Tibial artery (tissue), 4 donors: ENCODE data around the gene ATP13A4.

Experiments used
- DNase-seq, 2 donors: peaks; one replicate each; pipeline ENCODE4 v3.0.0-alpha.2; 2019
- H3K27ac ChIP-seq, 2 donors: fragments of 200-600 bp; sonication (generic) in 1 of 2; 1 replicate in 1 of 2; 2 replicates in 1 of 2; pipeline ENCODE4 v1.5.1; 2018 to 2019; ENCODE audit warnings: mild to moderate bottlenecking in 1 of 2
- H3K27me3 ChIP-seq, 2 donors: fragments of 200-600 bp; sonication (generic) in 1 of 2; one replicate each; pipeline versions ENCODE4 v1.5.1 to v1.6.0; 2016 to 2019
- H3K36me3 ChIP-seq, 3 donors: fragments of 200-600 bp; sonication (generic) in 2 of 3; one replicate each; pipeline ENCODE4 v1.5.1; 2016 to 2019; ENCODE audit warnings: mild to moderate bottlenecking in 2 of 3
- H3K4me1 ChIP-seq, 4 donors: fragments of 200-600 bp; sonication (generic) in 2 of 4; 1 replicate in 3 of 4; 2 replicates in 1 of 4; pipeline ENCODE4 v1.5.1; 2016 to 2019
- H3K4me3 ChIP-seq, 2 donors: fragments of 200-600 bp; sonication (generic) in 1 of 2; 1 replicate in 1 of 2; 2 replicates in 1 of 2; pipeline ENCODE4 v1.5.1; 2018 to 2019; ENCODE audit warnings: mild to moderate bottlenecking in 2 of 2
- H3K9me3 ChIP-seq, 3 donors: fragments of 200-600 bp; sonication (generic) in 1 of 3; one replicate each; pipeline ENCODE4 v1.5.1; 2016 to 2019
- intact Hi-C: fragments of 100-400 bp; cut with DNase I; formaldehyde crosslinking; loops from one replicate; pipeline ENCODE4 v1.15.0; 2023; ENCODE audit warnings: low total_unique reads
- TF ChIP-seq, protein P1 (sequence below), 2 experiments: fragments of 200-600 bp in 1 of 2; fragments of 450-650 bp in 1 of 2; IDR thresholded peaks; one replicate each; pipeline ENCODE4 v1.5.1; 2017 to 2019; ENCODE audit warnings: antibody characterized with exemption in 2 of 2, mild to moderate bottlenecking in 1 of 2, moderate library complexity in 1 of 2

ATP13A4 gene

DNA sequence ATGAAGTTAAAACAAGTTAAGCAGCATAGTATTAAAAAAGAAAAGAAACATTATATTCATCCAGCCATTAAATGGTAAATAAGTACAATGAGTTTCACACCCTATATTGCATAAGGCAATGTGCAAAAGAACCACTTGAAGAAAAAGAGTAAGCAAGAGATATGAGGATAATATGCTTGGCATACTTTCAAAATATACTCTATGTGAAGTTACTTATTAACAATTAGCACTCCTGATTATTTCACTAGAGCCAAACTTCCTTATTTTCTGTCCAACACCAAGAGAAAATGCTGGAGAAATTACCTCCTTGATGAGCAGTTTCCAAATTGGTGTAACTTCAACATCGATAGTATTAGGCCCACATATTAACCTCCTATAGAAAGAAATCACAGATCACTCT lies 63.7 kb downstream of the ATP13A4 start:
- Histone ChIP-seq H3K9me3 (no peaks in the 10 kb centered on the region), H3K36me3 (no peaks in the 10 kb centered on the region), H3K27ac (no peak overlapping the region), H3K4me3 (no peak overlapping the region), H3K4me1 (no peaks in the 10 kb centered on the region), H3K27me3 (no peaks in the 10 kb centered on the region)
- DNase-seq = no peak
- TF ChIP-seq, protein P1, sequence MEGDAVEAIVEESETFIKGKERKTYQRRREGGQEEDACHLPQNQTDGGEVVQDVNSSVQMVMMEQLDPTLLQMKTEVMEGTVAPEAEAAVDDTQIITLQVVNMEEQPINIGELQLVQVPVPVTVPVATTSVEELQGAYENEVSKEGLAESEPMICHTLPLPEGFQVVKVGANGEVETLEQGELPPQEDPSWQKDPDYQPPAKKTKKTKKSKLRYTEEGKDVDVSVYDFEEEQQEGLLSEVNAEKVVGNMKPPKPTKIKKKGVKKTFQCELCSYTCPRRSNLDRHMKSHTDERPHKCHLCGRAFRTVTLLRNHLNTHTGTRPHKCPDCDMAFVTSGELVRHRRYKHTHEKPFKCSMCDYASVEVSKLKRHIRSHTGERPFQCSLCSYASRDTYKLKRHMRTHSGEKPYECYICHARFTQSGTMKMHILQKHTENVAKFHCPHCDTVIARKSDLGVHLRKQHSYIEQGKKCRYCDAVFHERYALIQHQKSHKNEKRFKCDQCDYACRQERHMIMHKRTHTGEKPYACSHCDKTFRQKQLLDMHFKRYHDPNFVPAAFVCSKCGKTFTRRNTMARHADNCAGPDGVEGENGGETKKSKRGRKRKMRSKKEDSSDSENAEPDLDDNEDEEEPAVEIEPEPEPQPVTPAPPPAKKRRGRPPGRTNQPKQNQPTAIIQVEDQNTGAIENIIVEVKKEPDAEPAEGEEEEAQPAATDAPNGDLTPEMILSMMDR (IDR thresholded peaks at IDR 0.05) = no peak
- intact Hi-C loops = no loop called here

DNA sequence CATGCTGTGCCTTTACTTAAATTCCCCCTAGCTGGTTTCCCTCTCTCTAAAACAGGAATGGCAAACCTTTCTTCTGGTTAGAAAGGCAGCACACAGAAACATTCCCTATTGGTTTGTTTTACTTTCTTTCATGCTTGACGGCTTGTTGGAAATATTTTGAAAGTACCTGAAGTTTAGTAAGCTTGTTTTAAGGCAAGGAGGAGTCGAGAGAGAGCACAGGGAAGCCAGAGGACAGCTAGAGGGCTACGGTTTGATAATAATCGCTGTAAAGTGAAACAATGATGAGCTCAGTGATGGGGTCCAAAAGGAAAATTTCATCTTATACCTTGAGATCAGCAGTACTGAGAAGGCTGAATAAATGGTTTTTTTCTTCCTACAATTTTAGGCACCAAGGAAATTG lies 64.1 kb downstream of the ATP13A4 start:
- Histone ChIP-seq H3K27me3 (no peaks in the 10 kb centered on the region), H3K4me3 (no peak overlapping the region), H3K9me3 (no peaks in the 10 kb centered on the region), H3K36me3 (no peaks in the 10 kb centered on the region), H3K4me1 (no peaks in the 10 kb centered on the region), H3K27ac (no peak overlapping the region)
- DNase-seq = no peak
- TF ChIP-seq, protein P1 (IDR thresholded peaks at IDR 0.05) = no peak
- intact Hi-C loops = no loop called here

DNA sequence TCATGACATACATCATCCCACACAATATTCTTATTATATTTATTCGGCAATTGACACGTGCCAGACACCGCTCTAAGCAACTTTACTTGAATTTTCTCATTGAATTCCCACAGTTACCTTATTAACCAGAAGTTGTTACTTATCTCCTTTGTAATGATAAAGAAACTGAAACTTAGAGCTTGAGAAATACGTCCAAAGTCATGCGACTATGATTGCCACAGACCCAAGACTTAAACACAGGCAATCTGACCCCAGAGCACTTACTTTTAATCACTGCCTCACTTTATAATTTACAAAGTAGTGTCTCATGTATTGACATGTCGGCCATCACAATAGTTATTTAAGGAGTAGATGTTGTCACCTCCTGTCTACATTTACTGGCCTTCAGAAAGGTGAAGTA lies 64.7 kb downstream of the ATP13A4 start:
- no peaks in the 10 kb centered on the region for H3K36me3 ChIP-seq
- intact Hi-C loops = no loop called here
- no peaks in the 10 kb centered on the region for H3K9me3 ChIP-seq
- H3K4me3 ChIP-seq = no peak overlapping the region
- TF ChIP-seq, protein P1 (IDR thresholded peaks at IDR 0.05) = no peak
- DNase-seq = no peak
- no peaks in the 10 kb centered on the region for H3K4me1 ChIP-seq
- H3K27me3 ChIP-seq = no peaks in the 10 kb centered on the region
- no peak overlapping the region for H3K27ac ChIP-seq

DNA sequence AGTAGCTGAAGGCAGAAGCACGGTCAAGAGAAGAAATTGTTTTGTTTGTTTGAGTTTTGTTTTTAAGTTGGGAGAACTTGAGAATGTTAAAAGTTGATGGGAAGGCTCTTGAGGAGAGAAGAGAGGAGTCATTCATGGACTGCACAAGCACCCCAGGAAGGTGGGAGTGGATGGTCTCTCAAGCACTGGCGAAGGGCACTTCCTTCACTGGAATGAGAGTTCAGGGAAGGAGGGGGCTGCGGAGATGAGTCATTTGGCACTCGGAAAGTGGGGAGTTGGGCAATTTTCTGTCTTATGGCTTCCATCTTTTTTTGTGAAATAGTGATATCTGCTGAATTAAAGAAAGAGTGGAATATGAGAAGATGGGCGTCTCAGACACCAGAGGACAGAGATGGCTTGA lies 66.0 kb downstream of the ATP13A4 start:
- no peak overlapping the region for H3K27ac ChIP-seq
- TF ChIP-seq, protein P1 (IDR thresholded peaks at IDR 0.05) = no peak
- H3K4me3 ChIP-seq = no peak overlapping the region
- no peak for DNase-seq
- no peaks in the 10 kb centered on the region for H3K27me3 ChIP-seq
- no peaks in the 10 kb centered on the region for H3K4me1 ChIP-seq
- H3K36me3 ChIP-seq = no peaks in the 10 kb centered on the region
- intact Hi-C loops = no loop called here
- no peaks in the 10 kb centered on the region for H3K9me3 ChIP-seq

DNA sequence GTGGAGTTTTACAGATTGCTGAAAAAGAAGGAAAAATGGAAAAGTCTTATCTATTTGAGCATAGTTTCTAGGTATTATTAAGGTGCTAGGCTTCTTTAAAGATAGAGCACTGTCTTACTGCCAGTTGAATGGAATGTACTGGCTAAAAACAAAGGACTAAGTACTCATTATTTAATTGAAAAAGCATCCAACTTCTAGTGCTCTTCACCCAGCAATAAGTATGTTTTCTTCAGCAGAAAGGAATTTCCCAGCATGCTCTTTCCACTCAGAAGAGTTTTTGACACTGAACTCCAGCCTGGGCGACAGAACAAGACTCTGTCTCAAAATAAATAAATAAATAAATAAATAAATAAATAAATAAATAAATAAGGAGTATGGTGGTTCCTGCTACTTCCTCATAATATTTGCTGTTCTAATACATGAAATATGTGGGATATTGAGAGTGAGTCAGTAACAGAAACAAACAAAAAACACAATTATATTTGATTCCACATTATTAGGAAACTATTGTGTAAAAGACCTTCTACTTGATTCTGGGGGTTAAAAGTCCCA lies 70.6 kb downstream of the ATP13A4 start:
- no peaks in the 10 kb centered on the region for H3K36me3 ChIP-seq
- no peak for DNase-seq
- H3K4me3 ChIP-seq = no peak overlapping the region
- TF ChIP-seq, protein P1 (IDR thresholded peaks at IDR 0.05) = no peak
- H3K27ac ChIP-seq = no peak overlapping the region
- no peaks in the 10 kb centered on the region for H3K9me3 ChIP-seq
- H3K4me1 ChIP-seq = no peaks in the 10 kb centered on the region
- intact Hi-C loops = no loop called here
- H3K27me3 ChIP-seq = no peaks in the 10 kb centered on the region

DNA sequence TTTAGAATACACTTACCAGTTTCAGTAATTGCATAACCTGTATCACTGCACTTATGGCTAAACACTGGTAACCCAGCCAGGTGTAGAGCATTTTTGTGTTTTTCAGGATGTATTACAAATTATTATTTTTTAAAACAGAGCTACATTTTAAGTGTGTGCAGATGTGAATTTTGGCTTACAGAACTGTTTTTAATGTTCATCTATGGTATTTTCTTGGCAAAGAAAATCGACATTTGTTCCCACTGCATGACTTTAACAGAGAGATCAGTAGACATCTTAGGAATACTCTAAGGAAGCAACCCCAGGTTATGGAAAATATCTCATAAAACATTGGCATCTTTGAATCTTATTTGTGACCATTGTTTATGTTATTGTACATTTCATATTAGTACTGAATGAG lies 73.3 kb downstream of the ATP13A4 start:
- Histone ChIP-seq H3K9me3 (no peaks in the 10 kb centered on the region), H3K4me1 (no peaks in the 10 kb centered on the region), H3K36me3 (no peaks in the 10 kb centered on the region), H3K27me3 (no peaks in the 10 kb centered on the region), H3K4me3 (no peak overlapping the region), H3K27ac (no peak overlapping the region)
- no peak for DNase-seq
- TF ChIP-seq, protein P1 (IDR thresholded peaks at IDR 0.05) = no peak
- intact Hi-C loops = no loop called here
